ENCODE measurements around the gene SASH1.

SASH1 gene

DNA sequence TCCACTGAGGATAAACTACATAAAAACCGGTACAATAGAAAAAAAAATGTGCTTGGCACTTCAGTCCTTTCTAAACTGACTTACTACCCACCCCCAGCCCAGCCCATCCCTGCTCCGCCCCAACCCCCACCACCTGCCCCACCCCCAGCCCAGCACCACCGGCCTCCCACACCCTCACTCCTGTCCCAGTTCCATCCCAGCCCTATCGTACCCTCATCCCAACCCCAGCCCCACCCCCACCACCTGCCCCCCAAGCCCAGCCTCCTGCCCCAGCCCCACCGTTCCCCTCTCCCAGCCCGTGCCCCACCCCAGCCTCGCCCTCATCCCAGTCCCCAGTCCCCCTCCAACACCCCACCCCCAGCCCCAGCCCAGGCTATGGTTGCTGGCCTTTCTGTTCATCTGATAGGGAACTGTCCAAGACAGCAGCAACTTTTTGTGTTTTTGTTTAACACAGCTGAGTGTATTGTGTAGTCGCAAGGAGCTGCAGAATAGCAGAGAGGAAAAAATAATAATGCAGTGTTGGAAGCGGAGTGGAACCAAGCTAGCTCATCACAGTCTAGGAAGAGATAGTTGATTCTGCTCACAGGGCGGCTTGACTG is 61.9 kb downstream of the SASH1 start:
- no peak for DNase-seq (ENCODE audit: low read depth in 3 of 3)

DNA sequence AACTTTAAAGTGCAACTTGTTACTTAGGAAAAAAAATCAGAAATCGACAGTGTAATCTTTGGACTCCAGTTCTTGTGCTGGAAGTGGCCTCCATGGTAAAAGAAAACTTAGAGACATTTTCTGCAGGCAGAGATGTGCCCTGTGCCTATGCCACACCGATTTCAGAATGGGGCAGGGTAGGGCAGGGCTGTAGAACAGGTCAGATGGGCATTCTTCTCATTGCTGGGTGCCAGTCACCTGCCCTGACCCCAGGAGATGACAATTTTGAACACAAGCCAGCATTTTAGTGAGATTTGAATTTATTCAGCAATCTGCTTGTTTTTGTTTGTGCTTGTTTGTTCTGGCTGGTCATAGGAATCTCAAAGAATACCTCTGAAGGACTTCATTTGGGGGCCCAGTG is 63.3 kb downstream of the SASH1 start:
- no peak for DNase-seq (ENCODE audit: low read depth in 3 of 3)

DNA sequence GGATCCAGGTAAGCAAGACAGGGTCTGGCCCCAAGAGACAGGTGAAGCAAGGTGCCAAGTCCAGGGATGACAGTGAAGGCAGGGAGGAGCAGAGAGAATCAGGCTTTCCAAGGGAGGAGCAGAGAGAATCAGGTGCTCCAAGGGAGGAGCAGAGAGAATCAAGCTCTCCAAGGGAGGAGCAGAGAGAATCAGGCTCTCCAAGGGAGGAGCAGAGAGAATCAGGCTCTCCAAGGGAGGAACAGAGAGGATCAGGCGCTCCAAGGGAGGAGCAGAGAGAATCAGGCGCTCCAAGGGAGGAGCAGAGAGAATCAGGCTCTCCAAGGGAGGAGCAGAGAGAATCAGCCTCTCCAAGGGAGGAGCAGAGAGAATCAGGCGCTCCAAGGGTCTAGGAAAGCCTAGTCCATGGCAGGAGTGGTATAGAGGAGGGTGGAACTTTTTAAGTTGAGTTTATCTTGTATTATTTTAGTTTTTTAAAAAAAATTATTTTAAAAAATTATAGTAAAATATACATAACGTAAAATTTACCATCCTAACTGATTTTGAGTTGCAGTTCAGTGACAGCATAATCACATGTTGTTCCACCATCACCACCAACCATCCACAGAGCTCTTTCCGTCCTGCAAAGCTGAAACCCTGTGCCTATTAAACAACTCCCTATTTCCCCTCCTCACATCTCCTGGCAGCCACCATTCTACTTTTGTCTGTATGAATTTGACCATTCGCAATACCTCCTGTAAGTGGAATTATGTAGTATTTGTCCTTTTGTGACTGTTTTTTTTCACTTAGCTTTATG is 64.1 kb downstream of the SASH1 start:
- no peak for DNase-seq (ENCODE audit: low read depth in 3 of 3)

DNA sequence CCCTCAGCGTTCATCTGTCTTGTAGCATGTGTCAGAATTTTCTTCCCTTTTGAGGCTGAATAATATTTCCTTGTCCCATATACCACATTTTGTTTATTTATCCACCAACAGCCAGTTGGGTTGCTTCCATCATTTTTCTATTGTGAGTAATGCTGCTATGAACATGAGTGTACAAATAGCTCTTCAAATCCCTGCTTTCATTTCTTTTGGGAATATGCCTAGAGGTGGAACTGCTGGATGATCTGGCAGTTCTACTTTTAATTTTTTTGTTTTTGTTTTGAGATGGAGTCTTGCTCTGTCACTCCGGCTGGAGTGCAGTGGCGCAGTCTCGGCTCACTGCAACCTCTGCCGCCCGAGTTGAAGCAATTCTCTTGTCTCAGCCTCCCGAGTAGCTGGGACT is 64.7 kb downstream of the SASH1 start:
- no peak for DNase-seq (ENCODE audit: low read depth in 3 of 3)

DNA sequence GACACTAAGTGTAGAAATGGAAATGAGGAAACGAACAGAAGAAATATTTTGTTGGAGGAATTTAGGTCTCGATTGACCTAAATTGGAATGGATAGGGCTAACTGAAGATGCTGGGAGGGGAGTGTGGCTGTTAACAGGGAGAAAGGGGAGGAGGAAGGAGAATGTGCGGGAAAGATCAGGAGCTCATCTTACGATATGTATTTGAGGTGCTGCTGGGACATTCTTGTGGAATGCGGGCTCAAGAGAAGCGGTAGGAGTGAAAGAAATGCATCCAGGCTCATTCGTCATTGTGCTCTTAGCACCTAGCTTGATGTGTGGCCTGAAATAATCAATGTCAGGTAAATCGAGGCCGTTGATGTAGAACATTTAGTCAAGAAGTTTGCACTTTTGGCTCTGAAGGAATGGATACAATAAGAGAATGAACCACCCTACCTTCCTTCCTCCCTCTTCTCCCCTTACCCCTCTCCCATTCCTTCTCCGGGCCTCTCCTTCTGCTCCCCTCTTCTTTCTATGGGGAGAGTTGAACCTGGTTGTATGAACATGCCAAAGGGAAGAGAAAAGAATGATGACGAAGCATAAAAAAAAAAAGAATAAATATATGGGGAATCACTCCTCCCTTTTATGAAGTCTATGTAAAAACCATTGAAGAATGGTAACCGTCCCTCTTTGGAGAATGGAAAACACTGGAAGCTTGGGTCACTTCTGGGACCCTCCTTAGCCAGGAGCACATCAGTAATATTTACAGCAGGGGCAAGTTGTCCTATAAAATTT is 70.9 kb downstream of the SASH1 start:
- DNase-seq (ENCODE audit: low read depth in 3 of 3): no peak

DNA sequence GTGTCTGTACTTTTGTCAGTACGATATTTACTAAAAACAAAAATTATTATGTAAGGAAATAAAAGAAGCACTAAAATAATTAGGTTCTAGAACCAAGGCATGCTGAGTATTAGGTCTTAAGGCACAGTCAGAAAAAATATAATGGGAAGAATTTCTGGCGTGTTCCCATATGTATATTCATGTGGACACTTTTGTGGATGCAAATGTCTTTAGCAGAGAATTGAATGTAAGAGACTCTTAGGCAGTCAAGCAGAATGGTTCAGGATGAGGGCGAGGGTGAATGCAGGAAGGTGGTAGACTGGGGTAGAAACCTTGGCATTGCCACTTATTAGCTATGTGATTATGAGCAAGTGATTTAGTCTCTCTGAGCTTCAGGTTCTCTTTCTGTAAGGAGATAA is 71.5 kb downstream of the SASH1 start:
- DNase-seq (ENCODE audit: low read depth in 3 of 3): no peak

DNA sequence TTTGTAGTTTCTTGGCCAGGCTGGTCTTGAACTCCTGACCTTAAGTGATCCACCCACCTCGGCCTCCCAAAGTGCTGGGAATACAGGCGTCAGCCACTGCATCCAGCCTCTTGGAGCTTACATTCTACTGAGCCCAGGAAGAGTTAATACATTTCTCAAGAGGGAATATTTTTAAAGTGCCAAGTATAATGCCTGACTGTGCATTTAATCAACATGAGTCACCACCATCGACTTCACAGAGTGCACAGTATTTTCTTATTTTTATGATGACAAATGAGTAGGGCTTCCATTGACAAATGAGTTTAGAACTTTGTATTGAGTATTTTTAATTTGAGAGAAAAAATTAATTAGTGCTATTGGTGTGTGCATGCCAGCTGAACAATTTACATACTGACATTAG is 72.2 kb downstream of the SASH1 start:
- DNase-seq (ENCODE audit: low read depth in 3 of 3): no peak

DNA sequence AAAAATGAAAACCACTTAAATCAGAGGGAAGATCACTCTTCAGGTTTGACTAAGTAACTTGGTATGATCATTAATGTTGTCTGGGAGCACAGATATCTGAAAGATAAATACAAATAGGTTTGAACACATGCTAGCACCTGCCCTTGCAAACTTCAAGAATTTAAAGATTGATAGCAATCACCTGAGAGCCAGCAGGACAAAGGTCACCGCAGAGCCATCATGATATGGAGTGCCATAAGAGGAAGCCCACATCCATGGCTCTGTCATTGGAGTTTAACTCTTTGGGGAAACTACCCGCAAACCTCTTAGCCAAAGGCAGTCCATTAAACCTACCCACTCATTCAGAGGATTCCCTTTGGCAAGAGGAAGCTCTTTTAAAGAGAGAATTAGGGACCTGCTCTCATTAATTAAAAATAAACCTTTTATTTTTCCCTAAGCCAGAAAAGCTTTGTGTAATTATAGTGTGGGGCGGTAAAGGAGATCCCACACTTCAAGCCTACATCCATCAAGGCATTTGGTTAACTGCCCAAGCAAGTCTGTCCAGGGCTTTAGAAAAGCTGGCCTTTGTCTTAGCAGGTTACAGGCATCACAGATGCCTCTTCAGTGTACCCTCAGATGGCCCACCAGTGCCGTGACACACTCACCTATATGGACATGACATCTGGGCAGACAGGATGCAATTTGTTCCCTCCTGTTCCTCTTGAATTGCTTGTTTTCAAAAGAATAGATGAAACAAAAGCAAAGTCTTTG is 73.0 kb downstream of the SASH1 start:
- no peak for DNase-seq (ENCODE audit: low read depth in 3 of 3)

DNA sequence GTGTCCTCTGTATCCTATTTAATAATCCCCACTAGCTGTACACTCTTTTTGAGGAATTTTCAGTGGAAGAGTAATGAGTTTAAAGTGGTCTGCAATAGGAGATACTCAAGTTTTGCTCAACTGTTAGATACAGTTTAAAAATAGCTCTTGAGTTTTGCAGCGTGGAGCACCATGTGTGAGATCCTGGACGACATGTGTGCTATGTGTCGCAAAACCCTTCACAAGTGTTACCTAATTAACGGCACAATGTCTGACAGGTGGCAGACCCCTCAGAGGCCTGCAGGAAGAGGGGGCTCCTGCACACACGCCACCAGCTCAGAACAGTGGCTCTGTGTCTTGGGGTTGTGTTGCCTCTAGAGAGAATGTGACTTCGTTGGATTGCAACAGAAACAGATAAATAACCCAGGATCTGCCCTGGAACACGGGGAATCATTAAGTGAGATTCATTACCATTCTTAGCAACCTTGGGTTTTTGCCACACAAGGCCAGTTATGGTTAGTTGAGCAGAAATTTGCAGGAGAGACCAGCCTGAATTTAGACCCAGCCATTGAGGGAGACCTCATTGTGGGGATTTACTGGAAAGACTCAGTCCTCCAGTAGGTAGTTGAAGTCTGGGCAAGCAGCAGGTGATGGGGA is 73.8 kb downstream of the SASH1 start:
- DNase-seq (ENCODE audit: low read depth in 3 of 3): no peak

DNA sequence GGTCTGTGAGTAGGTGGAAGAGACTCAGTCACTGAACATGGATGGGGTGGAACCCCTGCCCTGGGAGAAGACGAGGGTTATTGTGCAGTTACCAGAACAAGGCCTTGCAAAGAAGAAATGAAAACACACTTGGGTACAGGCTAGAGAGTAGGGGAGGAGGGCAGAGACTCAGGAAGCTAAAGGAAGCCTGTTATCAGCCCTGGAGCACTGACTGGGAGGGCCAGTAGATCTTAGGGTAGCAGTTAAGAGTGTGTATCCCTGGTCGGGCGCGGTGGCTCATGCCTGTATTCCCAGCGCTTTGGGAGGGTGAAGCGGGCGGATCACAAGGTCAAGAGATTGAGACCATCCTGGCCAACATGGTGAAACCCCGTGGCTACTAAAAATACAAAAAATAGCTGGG is 74.4 kb downstream of the SASH1 start:
- no peak for DNase-seq (ENCODE audit: low read depth in 3 of 3)

DNA sequence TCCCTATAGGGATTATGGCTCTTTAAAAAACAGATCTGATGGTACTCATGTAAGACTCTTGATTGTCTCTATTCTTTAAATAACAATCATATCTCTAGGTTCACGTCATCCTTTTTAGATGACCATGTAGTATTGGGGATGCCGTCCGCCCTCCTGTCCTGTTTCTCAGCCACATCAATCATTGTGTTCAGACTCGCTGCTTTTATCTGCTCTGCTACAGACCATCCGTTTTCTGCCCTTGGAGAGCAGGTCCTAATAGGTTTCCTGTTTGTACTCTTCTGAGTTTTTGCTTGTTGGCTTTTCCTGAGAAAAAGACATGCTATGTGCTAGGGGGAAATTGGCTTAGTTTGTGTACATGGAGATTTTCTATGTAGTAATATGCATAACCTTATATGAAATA is 76.8 kb downstream of the SASH1 start:
- no peak for DNase-seq (ENCODE audit: low read depth in 3 of 3)

DNA sequence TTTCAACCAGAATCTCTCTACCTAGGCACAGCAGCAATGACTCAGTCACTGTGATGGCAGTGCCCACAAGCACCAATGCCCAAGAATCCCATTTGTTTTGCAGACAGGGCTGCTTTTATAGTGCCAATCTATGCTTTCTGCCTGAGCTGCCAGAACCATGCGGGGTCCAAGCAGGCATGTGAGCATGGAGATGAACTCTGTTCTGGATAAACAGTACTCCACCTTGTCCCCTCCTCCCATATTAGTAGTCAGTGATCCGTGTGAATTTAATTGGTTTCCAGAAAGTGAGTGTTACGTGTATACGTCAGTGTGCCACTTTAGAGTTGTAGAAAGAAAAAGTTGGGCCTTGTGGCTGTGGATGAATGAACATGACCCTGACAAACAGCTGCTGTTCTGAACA is 79.4 kb downstream of the SASH1 start:
- DNase-seq (ENCODE audit: low read depth in 3 of 3): no peak

DNA sequence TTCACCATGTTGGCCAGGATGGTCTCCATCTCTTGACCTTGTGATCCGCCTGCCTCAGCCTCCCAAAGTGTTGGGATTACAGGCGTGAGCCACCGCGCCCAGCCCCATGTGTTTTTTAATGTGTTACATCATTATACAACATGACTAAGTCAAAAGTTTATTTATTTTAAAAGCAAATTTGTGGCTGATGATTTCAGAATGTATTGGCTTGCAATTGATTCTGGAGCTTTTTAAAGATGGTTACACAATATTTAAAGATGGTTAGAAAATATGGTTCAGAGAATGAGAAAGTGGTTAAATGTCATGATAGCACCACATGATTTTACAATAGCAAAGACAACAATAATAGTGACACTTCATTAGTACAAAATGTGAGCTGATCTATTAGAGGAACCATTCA is 80.5 kb downstream of the SASH1 start:
- no peak for DNase-seq (ENCODE audit: low read depth in 3 of 3)

DNA sequence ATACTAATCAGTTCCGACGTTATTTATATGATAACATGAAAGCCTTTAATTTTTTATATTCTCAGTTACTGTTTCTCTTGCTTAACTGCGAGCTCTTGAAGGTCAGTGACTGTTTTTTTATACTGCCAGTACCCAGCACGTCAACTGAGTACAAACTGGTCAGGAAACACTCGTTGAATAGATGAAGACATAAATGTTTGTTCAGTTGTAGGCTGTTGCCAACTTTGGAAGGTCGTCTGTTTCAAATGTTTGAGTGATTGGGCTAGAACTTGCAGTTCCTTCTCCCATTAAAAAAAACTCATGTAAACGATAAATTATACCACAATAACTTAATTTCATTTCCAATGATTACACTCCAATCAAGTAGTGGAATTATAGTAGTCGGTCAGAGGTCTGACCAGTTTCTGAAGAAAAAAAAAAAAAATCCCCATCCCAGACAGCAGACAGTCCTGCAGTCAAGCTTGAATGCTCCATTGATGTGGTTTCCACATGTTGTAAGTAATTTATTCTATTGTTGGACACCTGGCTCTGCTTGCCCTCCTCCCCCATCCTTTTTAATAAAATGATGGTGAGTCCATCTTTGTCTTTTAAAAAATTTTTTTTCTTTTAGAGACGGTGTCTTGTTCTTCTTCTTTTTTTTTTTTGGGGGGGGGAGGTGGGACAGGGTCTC is 81.1 kb downstream of the SASH1 start:
- DNase-seq (ENCODE audit: low read depth in 3 of 3): no peak

DNA sequence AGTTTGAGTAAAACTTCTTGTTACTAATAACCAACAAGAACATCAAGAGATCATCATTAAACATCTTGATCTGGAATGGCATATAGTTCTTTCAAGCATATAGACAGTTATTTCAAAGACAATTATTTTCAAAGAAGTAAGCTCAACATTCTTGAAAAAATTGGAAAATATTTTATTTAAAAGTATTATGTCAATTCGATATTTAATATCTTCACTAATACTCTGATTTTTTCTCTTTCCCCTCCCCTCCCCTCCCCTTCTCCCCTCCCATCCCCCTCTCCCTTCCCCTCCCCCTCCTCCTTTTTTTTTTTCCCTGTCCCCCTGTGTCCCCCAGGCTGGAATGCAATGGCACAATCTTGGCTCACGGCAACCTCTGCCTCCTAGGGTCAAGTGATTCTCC is 82.8 kb downstream of the SASH1 start:
- DNase-seq (ENCODE audit: low read depth in 3 of 3): no peak

DNA sequence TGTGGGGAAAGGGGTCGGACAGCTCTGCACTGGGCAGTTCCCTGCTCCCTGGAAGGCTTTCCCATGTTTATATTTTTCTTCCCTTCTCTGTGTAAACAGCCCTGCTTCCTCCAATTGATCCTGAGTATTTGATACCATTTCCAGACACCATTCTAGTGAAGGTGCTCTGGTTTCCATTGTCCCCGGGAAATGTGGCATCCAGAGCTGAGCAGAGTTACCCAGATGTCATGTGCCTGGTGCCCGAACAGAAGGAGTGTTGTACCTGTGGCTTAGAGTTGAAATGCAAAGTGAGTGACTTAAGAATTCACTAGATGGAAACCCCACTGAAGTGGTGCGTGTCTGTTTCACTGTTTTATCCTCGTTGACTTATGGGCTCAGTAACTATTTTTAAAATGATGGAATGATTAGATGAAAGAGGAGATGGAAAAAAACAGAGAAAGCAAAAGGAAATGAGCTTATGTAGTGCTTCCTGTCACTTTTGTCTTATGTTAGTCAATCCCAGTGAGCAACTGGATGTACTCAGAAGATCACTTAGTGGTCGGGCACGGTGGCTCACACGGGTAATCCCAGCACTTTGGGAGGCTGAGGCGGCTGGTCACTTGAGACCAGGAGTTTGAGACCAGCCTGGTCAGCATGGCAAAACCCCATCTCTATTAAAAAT is 83.8 kb downstream of the SASH1 start:
- no peak for DNase-seq (ENCODE audit: low read depth in 3 of 3)

DNA sequence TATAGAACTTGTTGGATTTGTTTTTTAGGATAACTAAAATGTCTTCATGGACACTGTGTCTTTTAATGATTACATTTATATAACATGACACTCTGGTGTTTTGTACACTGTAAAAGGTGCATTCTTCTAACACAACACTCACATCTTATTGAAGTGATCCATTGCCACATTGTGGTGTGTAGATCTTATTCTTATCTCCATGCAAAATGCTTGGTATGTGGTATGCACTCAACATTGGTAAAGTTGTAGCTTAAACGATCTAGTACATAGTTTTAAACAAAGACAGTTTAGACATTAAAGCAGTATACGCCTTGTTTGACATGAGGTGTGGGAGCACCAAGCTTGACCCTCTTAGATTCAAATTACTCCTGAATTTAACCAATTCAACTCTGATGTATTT is 84.7 kb downstream of the SASH1 start:
- DNase-seq (ENCODE audit: low read depth in 3 of 3): no peak

DNA sequence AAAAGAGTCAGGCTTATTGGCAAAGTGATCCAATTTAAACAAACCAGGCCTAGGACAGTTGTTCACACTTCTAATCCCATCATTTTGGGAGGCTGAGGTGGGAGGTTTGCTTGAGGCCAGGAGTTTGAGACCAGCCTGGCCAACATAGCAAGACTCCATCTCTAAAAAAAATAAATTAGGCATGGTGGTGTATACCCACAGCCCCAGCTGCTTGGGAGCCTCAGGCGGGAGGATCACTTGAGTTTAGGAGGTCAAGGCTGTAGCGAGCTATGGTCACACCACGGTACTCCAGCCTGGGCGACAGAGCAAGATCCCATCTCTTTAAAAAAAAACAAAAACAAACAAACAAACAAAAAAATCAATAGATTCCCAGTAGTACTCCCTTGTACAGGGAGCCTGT is 86.8 kb downstream of the SASH1 start:
- no peak for DNase-seq (ENCODE audit: low read depth in 3 of 3)

DNA sequence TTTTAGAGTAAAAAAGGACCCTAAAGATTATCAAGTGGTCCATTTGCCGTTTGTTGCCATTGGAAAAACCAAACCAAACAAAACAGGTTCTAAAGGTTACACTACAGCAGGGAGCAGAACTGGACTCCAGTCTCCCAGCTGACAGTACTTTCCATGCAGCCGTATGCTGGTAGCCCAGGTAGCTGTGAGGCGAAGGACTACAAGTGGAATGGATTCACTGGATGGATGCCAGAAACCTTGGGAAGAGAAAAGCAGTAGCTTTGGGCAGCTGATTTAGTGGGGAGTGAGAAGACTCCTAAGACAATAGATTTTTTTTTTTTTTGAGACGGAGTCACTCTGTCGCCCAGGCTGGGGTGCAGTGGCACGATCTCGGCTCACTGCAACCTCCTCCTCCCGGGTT is 88.3 kb downstream of the SASH1 start:
- DNase-seq (ENCODE audit: low read depth in 3 of 3): no peak

DNA sequence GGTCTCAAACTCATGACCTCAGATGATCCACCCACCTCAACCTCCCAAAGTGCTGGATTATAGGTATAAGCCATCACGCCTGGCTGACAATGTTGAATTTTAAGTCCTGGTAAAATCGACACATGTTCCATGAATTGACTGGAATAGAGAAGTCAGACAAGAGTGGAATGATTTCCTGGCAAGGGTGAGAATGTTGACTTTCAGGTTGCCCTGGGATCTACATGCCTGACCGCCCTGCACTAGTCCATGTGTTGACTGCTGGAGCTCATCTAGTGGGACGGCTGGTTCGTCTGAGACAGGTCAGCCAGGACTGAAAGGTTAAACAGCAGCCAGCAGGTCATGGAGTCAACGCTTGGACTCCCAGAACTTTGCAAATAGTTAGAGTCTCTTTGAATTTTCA is 88.8 kb downstream of the SASH1 start:
- DNase-seq (ENCODE audit: low read depth in 3 of 3): no peak

DNA sequence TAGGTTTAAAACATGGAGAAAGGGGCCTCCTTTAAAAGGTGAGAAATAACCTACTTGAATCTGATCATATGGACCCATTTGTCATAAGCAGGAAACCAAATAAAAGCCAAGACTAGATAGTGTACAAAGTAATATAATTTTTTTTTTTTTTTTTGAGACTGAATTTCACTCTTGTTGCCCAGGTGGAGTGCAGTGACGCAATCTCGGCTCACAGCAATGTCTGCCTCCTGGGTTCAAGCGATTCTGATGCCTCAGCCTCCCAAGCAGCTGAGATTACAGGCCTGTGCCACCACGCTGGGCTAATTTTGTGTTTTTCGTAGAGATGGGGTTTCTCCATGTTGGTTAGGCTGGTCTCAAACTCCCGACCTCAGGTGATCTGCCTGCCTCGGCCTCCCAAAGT is 89.2 kb downstream of the SASH1 start:
- DNase-seq (ENCODE audit: low read depth in 3 of 3): no peak
